ENCODE results near the gene P3H4.

Gene P3H4

GRCh38 chr17:41772218-41772585, 39.5 kb downstream of the P3H4 start:
- Histone ChIP-seq H3K27ac (peak overlapping the region in 9 of 11 experiments; percentile 11 to 66 (median 31); a peak in 12 of 22 replicates), H3K4me1 (peaks cover 53 to 60% (median 57%) of the 10 kb centered on the region in 10 experiments), H4K20me1 (peaks cover 77 to 100% (median 96%) of the 10 kb centered on the region in 11 experiments), H3K27me3 (no peaks in the 10 kb centered on the region), H3K9ac (peak overlapping the region in 8 of 11 experiments; percentile 4 to 65 (median 32); a peak in 6 of 22 replicates), H3K4me3 (no peak overlapping the region), H3K4me2 (peak overlapping the region in 9 of 11 experiments; percentile 72 to 99 (median 92); a peak in 17 of 22 replicates), H3K9me3 (replicated peaks in 1 of 11) (no peaks in the 10 kb centered on the region), H3K36me3 (peaks cover 74 to 89% (median 87%) of the 10 kb centered on the region in 11 experiments)
- TF ChIP-seq Cebpa-rat (IDR thresholded peaks at IDR 0.05): no peak

GRCh38 chr17:41771389-41772206, 40.2 kb downstream of the P3H4 start:
- H3K4me1 ChIP-seq: peaks cover 47 to 54% (median 51%) of the 10 kb centered on the region in 10 experiments
- no peak overlapping the region for H3K4me3 ChIP-seq
- peaks cover 71 to 95% (median 90%) of the 10 kb centered on the region in 11 experiments for H4K20me1 ChIP-seq
- H3K4me2 ChIP-seq: peak overlapping the region in 8 of 11 experiments; percentile 72 to 99 (median 92); a peak in 13 of 22 replicates
- peak overlapping the region in 9 of 11 experiments; percentile 11 to 66 (median 31); a peak in 12 of 22 replicates for H3K27ac ChIP-seq
- peaks cover 76 to 89% (median 87%) of the 10 kb centered on the region in 11 experiments for H3K36me3 ChIP-seq
- H3K9ac ChIP-seq: peak overlapping the region in 7 of 11 experiments; percentile 4 to 65 (median 33); a peak in 4 of 22 replicates
- no peak for TF ChIP-seq Cebpa-rat (IDR thresholded peaks at IDR 0.05)
- H3K9me3 ChIP-seq (replicated peaks in 1 of 11): no peaks in the 10 kb centered on the region
- H3K27me3 ChIP-seq: no peaks in the 10 kb centered on the region

GRCh38 chr17:41769985-41770384, 41.8 kb downstream of the P3H4 start:
- Histone ChIP-seq H3K4me3 (no peak overlapping the region), H4K20me1 (peaks cover 55 to 89% (median 74%) of the 10 kb centered on the region in 11 experiments), H3K9me3 (replicated peaks in 1 of 11) (no peaks in the 10 kb centered on the region), H3K4me1 (peaks cover 30 to 38% (median 34%) of the 10 kb centered on the region in 10 experiments), H3K4me2 (no peak overlapping the region), H3K27ac (no peak overlapping the region), H3K9ac (no peak overlapping the region), H3K27me3 (no peaks in the 10 kb centered on the region), H3K36me3 (peaks cover 78 to 89% (median 88%) of the 10 kb centered on the region in 11 experiments)
- TF ChIP-seq Cebpa-rat (IDR thresholded peaks at IDR 0.05): no peak

GRCh38 chr17:41769346-41769862, 42.3 kb downstream of the P3H4 start:
- Histone ChIP-seq H3K4me2 (no peak overlapping the region), H3K27me3 (no peaks in the 10 kb centered on the region), H3K4me3 (no peak overlapping the region), H3K9me3 (replicated peaks in 1 of 11) (no peaks in the 10 kb centered on the region), H4K20me1 (peaks cover 49 to 89% (median 72%) of the 10 kb centered on the region in 11 experiments), H3K9ac (no peak overlapping the region), H3K4me1 (peaks cover 25 to 32% (median 29%) of the 10 kb centered on the region in 10 experiments), H3K36me3 (peaks cover 84 to 89% (median 88%) of the 10 kb centered on the region in 11 experiments), H3K27ac (no peak overlapping the region)
- TF ChIP-seq Cebpa-rat (IDR thresholded peaks at IDR 0.05): no peak

- Histone ChIP-seq H3K4me3 (no peak overlapping the region), H4K20me1 (peaks cover 45 to 89% (median 69%) of the 10 kb centered on the region in 11 experiments), H3K9me3 (replicated peaks in 1 of 11) (no peaks in the 10 kb centered on the region), H3K36me3 (peaks cover 90 to 94% (median 93%) of the 10 kb centered on the region in 11 experiments), H3K4me1 (peaks cover 18 to 26% (median 22%) of the 10 kb centered on the region in 10 experiments), H3K9ac (no peak overlapping the region), H3K27me3 (no peaks in the 10 kb centered on the region), H3K4me2 (no peak overlapping the region), H3K27ac (no peak overlapping the region)
- TF ChIP-seq Cebpa-rat (IDR thresholded peaks at IDR 0.05): no peak
Measured at GRCh38 chr17:41768682-41769288, 43.0 kb downstream of the P3H4 start.

- Histone ChIP-seq H3K27me3 (no peaks in the 10 kb centered on the region), H3K9me3 (replicated peaks in 1 of 11) (no peaks in the 10 kb centered on the region), H4K20me1 (peaks cover 32 to 89% (median 69%) of the 10 kb centered on the region in 11 experiments), H3K9ac (no peak overlapping the region), H3K36me3 (peaks cover 99 to 100% (median 100%) of the 10 kb centered on the region in 11 experiments), H3K4me1 (peaks cover 5 to 13% (median 9%) of the 10 kb centered on the region in 10 experiments; a peak in 19 of 20 replicates), H3K4me2 (no peak overlapping the region), H3K4me3 (no peak overlapping the region), H3K27ac (no peak overlapping the region)
- TF ChIP-seq Cebpa-rat (IDR thresholded peaks at IDR 0.05): no peak
Measured at GRCh38 chr17:41767324-41768042, 44.3 kb downstream of the P3H4 start.

- H3K27ac ChIP-seq: no peak overlapping the region
- no peak for TF ChIP-seq Cebpa-rat (IDR thresholded peaks at IDR 0.05)
- H3K4me1 ChIP-seq: no peaks in the 10 kb centered on the region
- H3K4me2 ChIP-seq: no peak overlapping the region
- peaks cover 18 to 82% (median 65%) of the 10 kb centered on the region in 11 experiments; a peak in 21 of 22 replicates for H4K20me1 ChIP-seq
- H3K9me3 ChIP-seq (replicated peaks in 1 of 11): no peaks in the 10 kb centered on the region
- peaks cover 99 to 100% (median 100%) of the 10 kb centered on the region in 11 experiments for H3K36me3 ChIP-seq
- no peak overlapping the region for H3K9ac ChIP-seq
- no peaks in the 10 kb centered on the region for H3K27me3 ChIP-seq
- no peak overlapping the region for H3K4me3 ChIP-seq
Measured at GRCh38 chr17:41766135-41766534, 45.6 kb downstream of the P3H4 start.

GRCh38 chr17:41763327-41763726, 48.4 kb downstream of the P3H4 start:
- H3K36me3 ChIP-seq: peaks cover 95 to 100% (median 100%) of the 10 kb centered on the region in 11 experiments
- peak overlapping the region in 1 of 11 experiments; percentile 9; a peak in 1 of 22 replicates for H3K9ac ChIP-seq
- no peaks in the 10 kb centered on the region for H3K4me1 ChIP-seq
- H3K4me3 ChIP-seq: no peak overlapping the region
- H3K27ac ChIP-seq: no peak overlapping the region
- H3K27me3 ChIP-seq: no peaks in the 10 kb centered on the region
- H3K9me3 ChIP-seq (replicated peaks in 1 of 11): no peaks in the 10 kb centered on the region
- H3K4me2 ChIP-seq: no peak overlapping the region
- H4K20me1 ChIP-seq: peaks cover 0 to 72% (median 45%) of the 10 kb centered on the region in 11 experiments; a peak in 18 of 22 replicates
- TF ChIP-seq Cebpa-rat (IDR thresholded peaks at IDR 0.05): no peak

Measured in BLaER1 treated with 17β-estradiol and CSF1 and Interleukin-3, amounts not matched to agents 10 nM and 100 nM (cell line).